GM19468 (cell line): Measurements from ENCODE around the gene CADM1.

Source experiments
- ATAC-seq: cut with Tn5 transposase; IDR thresholded peaks from one replicate; pipeline ENCODE4 v1.9.1; 2021; ENCODE audit warnings: mild to moderate bottlenecking, moderate library complexity, moderate number of reproducible peaks; ENCODE audit not compliant: unreplicated experiment; ENCODE audit errors: extremely low read depth

CADM1 gene

DNA sequence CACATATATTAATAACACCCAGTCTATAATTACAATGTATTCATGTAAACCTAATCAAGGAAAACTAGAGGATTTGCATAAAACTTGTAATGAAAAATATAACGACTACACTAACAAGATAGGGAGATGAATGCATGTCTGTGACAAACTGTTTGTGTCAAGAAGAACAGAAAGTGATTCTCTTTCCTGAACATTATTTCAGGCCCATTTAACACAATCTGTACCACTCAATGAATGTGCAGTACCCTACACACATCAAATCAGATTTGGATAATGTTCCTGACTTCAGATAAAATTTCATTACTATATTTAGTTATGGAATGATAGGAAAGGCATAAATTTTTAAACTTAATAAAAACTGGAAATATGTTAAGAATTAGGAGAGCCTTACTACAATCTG is 93.1 kb downstream of the CADM1 start:
- ATAC-seq = no peak

DNA sequence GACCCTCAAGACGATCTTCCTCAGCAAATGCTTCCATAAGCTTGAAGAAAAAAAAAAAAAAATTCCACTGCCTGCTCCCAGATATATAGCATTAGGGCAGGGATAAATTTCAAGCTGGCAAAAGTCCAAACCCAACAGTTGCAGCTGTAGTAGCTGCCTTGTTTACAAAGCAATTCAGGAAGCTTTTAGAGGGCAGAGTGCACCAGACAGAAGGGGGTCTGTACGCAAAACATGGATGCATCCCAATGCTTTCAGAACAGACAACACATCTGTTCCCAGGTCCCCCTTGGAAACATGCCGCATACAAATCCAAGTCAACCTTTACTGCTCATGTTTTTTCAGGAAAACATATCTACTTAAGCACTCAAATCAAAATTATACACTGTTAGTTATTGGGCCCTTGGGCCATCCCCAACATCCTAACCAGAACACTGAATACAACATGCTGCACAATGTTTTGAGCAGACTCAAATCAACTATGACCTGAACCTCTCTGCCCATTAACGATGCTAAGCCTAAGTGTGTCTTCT is 94.5 kb downstream of the CADM1 start:
- ATAC-seq = no peak

DNA sequence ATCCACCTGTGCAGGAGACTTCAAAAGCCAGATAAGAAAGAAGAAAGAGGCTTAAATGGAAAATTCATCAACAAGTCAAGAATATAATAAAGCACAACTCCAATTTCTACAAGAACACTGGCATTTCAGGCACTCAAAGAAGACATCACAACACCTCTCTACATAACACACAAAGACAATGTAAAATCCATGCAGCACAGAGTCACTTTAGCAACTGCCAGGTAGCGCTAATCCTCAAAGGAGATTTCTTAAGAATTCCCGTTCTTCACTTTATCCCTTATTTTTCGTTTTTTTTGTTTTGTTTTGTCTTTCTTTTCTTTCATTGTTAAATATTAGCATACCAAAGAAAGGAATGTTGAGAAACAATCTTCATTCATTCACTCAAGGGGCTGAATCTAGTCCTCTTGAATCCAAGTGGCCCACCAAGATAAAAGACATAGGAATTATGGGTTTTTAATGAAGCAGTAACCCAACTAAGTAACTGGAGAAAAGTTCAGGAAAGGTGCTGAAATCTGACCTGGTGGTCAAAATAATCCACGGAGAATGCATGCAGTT is 95.0 kb downstream of the CADM1 start:
- ATAC-seq = no peak

DNA sequence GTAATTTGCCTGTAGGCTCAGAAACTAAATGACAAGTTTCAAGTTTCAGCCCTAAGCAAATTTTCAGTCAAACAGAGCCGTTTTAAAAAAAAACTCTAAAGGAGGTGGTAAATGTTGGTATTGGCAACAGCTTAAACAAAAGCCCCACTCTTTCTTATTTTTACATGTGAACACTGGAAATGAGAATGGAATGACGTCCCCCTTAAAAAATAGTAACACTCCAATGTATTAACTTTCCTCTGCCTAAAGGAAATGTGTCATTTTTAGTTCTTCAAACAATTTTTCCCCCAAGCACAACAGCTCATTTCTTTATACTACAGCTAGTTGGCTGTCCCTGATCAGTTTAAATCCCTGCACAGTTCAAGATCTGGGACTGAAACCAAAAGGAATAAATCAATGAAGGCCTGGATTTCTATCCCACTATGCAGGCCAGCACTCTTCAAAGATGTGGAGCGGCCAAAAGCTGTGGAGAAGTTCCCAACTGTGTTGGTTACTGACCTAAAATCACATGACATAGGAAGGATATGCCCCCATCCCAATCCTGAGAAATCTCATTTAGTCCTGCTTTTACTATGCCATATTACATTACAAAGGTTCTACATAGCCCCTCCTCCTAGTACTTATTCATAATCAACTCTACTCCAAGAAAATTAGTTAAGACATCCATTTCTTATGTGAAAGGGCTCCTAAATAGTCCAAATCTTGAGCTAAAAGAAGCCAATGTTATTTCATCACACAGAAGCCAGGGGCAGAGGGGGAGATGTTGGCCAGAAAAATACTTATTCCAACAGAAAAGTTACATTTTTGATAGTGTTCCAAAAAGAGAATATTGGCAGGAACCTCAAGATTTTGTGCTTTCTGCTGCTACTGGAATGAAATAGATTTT is 95.9 kb downstream of the CADM1 start:
- ATAC-seq = no peak

DNA sequence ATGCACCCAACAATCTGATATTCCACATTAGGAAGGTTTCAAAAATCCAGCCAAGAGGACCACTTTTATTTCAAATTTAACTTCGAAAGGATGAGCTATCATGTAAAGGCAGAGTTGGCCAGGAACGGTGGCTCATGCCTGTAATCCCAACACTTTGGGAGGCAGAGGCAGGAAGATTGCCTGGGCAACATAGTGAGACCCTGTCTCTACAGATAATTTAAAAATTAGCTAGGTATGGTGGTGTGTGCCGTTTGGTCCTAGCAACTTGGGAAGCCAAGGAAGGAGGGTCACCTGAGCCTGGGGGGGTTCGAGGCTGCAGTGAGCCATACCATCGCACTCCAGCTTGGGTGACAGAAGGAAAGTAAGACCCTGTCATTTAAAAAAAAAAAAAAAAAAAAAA is 96.7 kb downstream of the CADM1 start:
- no peak for ATAC-seq

DNA sequence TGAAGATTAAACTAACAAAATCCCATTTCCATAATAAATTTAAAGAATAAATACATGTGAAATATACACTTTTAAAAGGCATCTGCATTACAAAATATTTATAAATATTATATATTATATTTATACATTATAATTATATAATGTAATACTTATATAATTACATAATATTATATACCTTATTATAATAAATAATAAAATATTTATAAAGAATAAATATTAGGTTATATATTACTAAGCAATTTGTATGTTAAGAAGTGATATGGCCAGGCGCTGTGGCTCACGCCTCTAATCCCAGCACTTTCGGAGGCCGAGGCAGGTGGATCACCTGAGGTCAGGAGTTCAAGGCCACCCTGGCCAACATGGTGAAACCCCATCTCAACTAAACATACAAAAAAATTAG is 97.8 kb downstream of the CADM1 start:
- no peak for ATAC-seq

DNA sequence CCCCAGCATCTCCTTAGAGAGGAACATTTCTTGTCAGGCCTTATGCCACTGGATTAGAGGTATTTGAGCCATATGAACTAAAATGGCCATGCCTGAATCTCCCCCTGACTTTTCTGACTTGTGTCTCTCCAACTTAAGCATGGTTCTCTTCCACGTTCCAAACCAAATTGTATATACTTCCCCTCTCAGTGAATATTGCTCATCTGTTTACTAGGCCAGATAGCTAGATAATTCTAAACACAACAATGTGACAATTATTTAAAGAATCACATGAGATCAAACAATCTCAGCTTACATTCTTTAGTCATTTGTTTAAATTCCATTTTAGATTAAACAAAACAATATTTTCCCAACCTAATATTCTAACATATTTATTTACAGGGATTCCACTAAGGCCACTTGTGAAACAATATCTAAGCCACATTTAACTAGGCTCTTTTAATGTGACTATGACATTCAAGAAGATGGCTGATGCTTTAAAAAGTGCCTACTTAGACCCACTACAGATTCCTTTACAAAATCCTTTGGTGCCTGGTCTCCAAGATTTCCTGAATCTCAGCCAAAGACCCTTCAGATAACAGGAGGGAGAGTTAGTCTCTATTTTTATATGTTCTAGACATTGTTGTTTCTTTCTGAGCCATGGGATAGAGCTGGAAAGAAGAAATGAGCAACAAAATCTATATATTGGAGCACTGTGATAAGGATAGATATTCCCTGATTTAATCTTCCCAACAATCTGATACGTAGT is 105.7 kb downstream of the CADM1 start:
- ATAC-seq = no peak

DNA sequence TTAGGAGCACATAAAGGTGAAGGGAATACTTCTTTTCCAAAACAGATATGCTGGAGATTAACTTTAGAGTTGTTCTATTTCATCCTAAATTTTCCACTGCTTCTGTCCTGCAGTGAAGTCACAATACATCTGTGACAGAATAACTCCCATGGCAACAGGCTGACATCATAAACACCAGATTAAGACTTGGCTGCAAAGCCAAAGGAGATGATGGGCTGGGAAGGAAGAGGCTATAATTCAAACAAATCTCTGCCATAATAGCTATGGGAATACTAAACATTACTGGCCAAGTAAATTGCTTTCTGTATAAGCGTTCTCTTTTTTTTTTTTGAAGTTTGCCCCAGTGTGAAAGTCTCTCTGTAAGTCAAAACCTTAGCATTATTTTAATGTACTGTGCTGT is 107.7 kb downstream of the CADM1 start:
- no peak for ATAC-seq

DNA sequence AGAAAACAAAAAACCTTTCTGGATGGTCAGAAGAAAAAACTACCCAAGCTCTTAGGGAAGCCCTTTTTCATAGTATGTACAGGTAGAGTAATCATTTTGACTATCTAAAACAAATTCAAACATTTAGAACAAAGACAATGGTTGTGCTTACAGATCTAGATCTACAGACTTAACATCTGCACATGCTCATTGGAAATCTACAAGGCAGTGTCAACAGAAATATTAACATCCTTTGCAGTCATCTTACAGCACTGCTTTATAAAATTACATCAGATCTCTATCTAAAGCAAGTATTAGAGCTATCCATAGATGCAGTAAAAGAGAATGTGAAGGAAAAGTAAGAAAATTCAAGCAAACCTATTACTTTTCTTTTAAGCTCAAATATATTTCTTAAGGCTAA is 110.3 kb downstream of the CADM1 start:
- ATAC-seq = no peak

DNA sequence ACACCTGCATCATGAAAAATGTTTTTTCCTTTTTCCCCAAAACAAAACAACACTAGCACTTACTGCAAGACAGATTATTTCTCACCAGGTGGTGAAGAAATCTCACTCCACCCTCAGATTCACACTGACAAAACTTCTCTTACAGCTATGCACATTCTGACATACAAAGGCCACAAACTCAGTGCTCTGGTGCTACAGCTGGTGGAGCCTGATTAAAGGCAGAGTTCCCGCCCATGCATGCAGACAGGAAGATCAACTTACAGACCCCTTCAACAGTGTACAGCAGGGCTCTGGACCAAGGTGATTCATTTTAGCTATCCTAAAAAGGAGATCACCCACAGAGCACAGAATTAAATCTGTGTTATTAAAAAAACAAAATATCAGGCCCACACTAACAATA is 112.6 kb downstream of the CADM1 start:
- no peak for ATAC-seq

DNA sequence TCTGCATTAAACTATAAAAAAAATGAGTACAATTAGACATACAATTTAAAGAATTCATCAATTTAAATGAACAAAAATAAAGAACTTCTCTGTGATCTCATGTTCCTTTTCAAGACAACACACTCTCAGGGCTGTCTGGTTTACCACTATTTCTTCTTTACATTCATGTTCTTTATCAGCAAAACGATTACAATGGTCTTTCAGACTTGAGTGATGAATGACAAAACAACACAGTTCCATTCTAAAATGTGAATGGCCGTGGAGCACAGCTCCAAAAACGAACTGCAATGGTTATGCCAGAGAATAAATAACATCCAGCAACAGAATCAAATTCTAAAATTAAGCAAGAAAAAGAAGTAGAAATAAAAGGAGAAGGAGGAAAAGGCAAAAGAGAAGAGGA is 113.1 kb downstream of the CADM1 start:
- no peak for ATAC-seq

DNA sequence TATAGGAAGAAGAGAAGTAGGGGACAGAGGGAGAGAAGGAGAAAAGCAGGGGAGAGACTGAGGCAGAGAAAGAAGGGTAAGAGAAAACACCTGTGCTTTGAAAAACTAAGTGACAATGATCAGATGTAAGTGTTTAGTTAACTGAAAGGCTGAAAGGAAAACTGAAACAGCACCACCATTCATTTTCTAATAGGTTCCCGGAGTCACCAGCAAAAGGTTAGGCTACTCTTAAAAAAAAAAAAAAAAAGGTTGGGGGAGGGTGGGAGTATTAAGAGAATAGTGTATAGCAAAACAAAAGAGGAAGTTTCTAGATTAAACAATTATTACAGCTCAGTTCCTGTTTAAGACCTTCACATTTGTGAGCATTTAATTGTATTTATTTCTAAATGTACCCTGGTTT is 113.8 kb downstream of the CADM1 start:
- ATAC-seq = no peak

DNA sequence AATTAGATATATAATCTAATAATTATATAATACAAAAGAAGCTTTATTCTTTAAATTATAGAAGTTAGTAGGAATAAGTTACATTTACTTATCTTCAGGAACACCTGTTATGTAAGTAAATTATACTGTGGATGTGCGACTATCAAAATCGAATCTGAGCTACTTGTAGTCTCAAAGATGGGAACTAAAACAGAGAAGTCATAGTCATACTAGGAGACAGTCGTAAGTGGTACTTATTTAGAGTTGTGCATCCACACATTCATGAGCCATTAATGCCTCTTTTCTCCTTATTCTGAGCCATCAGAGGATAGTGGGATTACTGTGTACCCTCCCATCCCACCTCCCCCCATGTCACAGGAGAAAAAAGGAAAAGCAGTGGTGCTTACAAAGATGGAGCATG is 114.4 kb downstream of the CADM1 start:
- ATAC-seq = no peak

DNA sequence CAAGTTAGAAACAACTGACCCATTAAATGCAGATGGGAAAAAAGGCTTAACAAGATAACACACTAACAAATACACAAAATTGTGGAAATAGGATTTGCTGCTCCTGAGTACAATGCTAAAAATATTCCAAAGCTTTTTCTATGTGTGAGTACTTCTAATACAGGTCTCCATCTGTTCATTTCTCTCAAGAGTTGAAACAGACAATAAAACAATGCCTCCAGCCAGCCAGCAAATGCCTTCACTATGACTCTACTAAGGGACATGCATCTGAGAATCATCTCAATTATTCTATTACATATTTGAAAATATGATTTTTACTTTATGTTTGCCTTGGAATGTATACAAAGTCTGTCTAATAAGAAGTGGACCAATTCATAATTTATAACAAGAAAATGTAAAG is 119.0 kb downstream of the CADM1 start:
- ATAC-seq = no peak

DNA sequence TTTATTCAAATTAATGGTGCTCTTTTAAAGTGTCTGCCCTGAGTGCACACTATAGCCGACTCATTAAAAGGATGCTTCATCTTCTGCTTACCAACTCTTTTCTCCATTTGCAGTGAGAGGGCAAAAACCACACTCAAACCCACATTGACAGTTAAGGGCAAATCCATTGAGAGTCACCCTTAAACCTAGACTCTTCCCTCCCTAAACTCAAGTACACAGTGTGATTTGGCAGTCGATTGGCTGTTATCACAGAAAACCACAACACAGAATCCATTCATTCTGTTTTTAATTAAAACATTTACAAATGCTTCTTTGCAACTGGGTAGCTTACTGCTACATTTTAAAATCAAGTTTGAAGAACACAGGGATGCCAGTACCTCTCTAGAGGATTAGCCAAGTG is 120.0 kb downstream of the CADM1 start:
- ATAC-seq = no peak

DNA sequence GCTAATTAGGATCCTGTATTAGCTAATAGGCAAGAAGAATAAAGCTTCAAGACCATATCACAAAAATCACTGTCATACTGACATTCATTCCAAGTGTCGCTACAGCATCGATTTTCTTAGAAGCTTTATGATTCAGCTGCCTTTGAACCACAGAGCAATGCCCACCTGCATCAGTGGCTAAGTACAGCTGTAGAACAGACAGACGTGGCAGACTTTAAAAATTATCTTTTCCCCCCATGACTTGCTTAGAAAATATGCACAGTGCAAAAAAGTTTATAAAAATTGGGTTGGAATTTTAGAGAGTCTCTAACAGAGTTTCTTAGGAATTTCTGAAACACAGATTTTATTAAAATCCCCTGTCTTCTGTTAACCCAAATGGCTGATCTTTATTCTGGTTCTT is 120.8 kb downstream of the CADM1 start:
- no peak for ATAC-seq

DNA sequence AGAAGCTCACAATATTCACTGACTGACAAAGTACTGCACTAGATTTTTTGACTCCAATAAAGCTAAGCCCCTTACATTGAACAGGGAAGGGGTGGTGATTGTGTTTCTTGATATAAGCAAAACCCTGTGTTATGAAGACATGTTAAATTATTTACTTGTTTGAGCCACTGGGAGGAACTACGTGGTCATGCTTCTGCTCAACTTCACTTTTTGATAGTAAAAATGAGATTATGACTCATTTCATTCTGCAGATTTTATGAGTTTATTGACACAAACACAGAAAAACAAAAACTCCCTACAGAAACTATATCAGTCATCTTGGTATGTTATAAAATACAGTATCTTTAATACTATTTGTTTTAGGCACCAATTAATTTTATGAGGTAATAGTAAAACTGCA is 124.7 kb downstream of the CADM1 start:
- no peak for ATAC-seq

DNA sequence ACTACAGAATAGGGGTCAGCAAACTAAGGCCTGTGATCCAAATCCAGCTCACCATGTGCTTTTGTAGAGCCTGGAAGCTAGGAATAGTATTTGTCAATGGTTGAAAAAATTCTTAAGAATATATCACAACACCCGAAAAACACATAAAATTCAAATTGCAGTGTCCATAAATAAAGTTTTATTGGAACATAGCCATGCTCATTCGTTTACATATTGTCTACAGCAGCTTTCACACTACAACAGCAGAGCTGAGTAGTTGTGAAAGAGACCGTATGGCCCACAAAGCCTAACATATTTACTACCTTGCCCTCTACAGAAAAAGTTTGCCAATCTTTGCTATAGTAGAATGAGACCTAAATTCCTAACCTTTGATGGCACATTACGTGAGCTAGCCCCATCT is 125.7 kb downstream of the CADM1 start:
- no peak for ATAC-seq

DNA sequence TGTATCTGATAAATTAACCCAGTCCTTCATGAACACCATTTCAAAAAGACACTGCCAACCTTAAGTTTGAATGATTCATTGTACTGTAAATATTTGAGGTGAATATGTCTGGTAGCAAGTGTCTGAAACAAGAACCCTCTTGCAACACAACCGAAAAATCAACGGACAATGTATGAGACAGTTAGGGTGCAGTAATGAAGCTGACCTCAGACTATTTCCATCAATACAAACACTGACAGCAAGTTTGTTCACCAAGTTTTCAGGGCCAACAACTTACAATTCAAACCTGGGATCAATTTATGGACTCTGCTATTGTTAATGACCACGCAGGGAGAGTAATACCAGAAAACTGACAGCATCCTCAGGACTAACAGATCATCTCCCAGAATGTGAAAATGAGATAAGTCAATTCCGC is 126.3 kb downstream of the CADM1 start:
- no peak for ATAC-seq

DNA sequence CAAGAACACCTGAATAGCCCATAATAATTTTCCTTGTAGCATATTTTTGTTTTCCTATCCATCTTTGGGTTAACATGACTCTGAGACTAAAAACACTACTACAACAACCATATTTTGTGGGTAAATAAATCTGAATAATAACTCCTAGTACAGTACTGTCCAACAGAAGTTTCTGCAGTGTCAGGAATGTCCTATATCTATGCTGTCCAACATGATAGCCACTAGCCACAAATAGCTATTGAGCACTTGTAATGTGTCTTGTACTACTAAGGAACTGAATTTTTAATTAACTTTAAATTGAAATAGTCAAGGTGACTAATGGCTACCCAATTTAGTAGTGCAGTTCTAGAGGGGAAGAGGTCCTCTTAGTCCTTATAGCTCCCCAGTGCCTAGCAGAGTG is 135.6 kb downstream of the CADM1 start:
- ATAC-seq = no peak

DNA sequence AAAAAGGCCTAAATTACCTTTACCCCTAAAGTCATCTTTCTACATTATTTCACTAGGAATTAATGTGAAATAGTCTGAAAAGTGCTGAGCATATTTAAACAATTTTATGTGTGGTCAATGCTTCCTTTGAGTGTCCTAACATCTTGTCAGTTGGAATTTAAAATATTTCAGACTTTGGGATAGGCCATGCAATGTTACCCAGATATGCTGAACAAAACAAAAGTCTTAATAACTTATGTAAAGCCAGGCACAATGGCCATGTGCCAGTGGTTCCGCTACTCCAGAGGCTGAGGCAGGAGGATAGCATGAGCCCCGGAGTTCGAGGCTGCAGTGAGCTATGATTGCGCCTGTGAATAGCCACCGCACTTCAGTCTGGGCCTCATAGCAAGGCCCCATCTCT is 137.4 kb downstream of the CADM1 start:
- no peak for ATAC-seq
